Fibroblast of the aortic adventitia (primary cell): Measurements from ENCODE around the gene COQ2. TPM values are rescaled to one million over a fixed set of nuclear protein-coding genes. Genes with fewer than 3 reads are reported as not detected.
A peak's percentile ranks its signal among the peaks of the same experiment; 100 is the strongest.

ENCODE experiments used
- DNase-seq: peaks from one replicate; pipeline ENCODE4 v3.0.0-alpha.2; 2010; ENCODE audit warnings: low read depth
- H3K4me3 ChIP-seq: 2 replicates; pipeline ENCODE4 v1.5.1; 2011; ENCODE audit warnings: low read depth, mild to moderate bottlenecking, control low read depth, low read length, moderate library complexity
- CTCF ChIP-seq: IDR thresholded peaks from 2 replicates; pipeline ENCODE4 v1.5.1; 2011; ENCODE audit warnings: mild to moderate bottlenecking, low read length, control low read depth, inconsistent platforms; ENCODE audit not compliant: insufficient read depth
- total RNA-seq: library from RNA; depleted of rRNA; stranded (reverse); fragments of >200 nt; gene quantifications from 2 replicates; pipeline ENCODE4 v1.2.3, GENCODE V29; 2012; ENCODE audit warnings: low replicate concordance

Gene COQ2
- total RNA-seq, 1 donor: 16.1 TPM

DNA sequence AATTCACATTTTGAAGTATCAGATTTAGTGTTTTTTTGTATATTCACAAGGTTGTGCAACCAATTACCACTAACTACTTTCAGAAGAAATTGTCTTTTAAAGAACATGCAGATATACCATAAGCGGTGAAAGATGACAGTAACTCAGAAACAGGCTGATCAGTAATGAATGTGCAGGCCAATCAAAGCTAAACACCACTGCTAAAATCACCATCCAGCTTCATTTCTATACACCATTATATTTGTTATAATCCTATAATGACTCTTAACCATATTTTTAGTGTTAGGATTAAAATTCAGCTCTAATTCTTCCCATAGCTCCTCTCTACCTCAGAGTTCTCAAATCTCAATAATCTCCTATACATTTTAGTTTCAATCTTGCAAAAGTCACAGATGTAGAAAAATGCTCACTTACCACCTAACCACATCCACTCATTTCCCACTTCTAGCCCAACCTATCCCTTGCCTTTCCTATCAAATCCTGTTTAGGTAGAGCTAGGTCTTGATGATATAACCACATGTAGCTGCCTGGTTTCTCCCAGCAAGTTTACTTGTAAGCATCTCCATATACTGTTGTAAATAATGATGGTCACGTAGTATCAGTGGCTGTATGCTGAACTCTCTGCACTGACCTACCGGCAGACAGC is 16.6 kb downstream of the COQ2 start:
- DNase-seq: no peak
- TF ChIP-seq CTCF: no peak

GRCh38 chr4:83267121-83267829 is 17.3 kb downstream of the COQ2 start:
- H3K4me3 ChIP-seq: no peak overlapping the region
- peak; percentile 88 for DNase-seq

More for the DNA sequence above, 16.6 kb downstream of the COQ2 start:
- H3K4me3 ChIP-seq: no peak overlapping the region

GRCh38 chr4:83266689-83267088 is 17.9 kb downstream of the COQ2 start:
- no peak overlapping the region for H3K4me3 ChIP-seq
- TF ChIP-seq CTCF: no peak

More at GRCh38 chr4:83267121-83267829, 17.3 kb downstream of the COQ2 start:
- no peak for TF ChIP-seq CTCF

GRCh38 chr4:83263106-83263505 is 21.5 kb downstream of the COQ2 start:
- H3K4me3 ChIP-seq: no peak overlapping the region
- no peak for DNase-seq

More at GRCh38 chr4:83266689-83267088, 17.9 kb downstream of the COQ2 start:
- no peak for DNase-seq

GRCh38 chr4:83262682-83263081 is 21.9 kb downstream of the COQ2 start:
- no peak for DNase-seq
- no peak for TF ChIP-seq CTCF
- H3K4me3 ChIP-seq: no peak overlapping the region

More at GRCh38 chr4:83263106-83263505, 21.5 kb downstream of the COQ2 start:
- no peak for TF ChIP-seq CTCF

- DNase-seq: no peak
- H3K4me3 ChIP-seq: no peak overlapping the region
- TF ChIP-seq CTCF: no peak
Measured at GRCh38 chr4:83261307-83261706, 23.3 kb downstream of the COQ2 start.

DNA sequence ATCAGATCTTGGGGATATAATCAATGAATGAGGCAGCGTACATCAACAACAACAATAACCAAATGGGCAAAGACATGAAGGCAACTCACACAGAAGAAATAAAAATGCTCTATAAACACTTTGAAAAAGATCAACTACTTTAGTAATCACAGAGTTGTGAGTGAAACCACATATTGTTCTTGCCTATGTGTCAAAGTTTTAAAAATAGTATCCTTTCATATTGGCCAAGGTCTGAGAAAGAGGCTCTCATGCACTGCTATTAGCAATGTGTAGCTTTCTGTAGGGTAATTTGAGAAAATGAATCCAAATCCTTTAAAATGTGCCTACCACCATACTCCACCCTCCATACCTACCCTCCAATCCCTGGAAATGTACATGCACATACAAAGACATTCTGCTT is 25.0 kb downstream of the COQ2 start:
- peak; percentile 39 for DNase-seq
- TF ChIP-seq CTCF: no peak
- H3K4me3 ChIP-seq: no peak overlapping the region
